Thoracic aorta (tissue), 2 donors: ENCODE measurements around the gene ANKS6. TPM values are rescaled to one million over a fixed set of nuclear protein-coding genes. Genes with fewer than 3 reads are reported as not detected.

Experiments used
- ATAC-seq: fragments of 150-250 bp; one replicate; pipeline ENCODE4 v1.8.0; 2017; ENCODE audit warnings: low read depth; ENCODE audit not compliant: insufficient number of reproducible peaks, low FRiP score
- DNase-seq: peaks from one replicate; pipeline ENCODE4 v3.0.0-alpha.2; 2020; ENCODE audit warnings: low spot score
- H3K27ac ChIP-seq, 2 donors: fragments of 200-600 bp; sonication (generic); 1 replicate in 1 of 2; 2 replicates in 1 of 2; pipeline ENCODE4 v1.5.1; 2016; ENCODE audit warnings: mild to moderate bottlenecking in 2 of 2, moderate library complexity in 2 of 2
- H3K27me3 ChIP-seq: fragments of 200-600 bp; sonication (generic); replicated peaks from 2 replicates; pipeline ENCODE4 v1.6.0; 2016; ENCODE audit warnings: mild to moderate bottlenecking; ENCODE audit not compliant: insufficient read depth
- H3K36me3 ChIP-seq: fragments of 200-600 bp; sonication (generic); one replicate; pipeline ENCODE4 v1.5.1; 2016
- H3K4me1 ChIP-seq, 2 donors: fragments of 200-600 bp; sonication (generic); 1 replicate in 1 of 2; 2 replicates in 1 of 2; pipeline versions ENCODE4 v1.5.1 to v1.6.0; 2016; ENCODE audit warnings: low read depth in 2 of 2, mild to moderate bottlenecking in 1 of 2; ENCODE audit not compliant: control insufficient read depth in 1 of 2
- H3K4me3 ChIP-seq: fragments of 200-600 bp; sonication (generic); 2 replicates; pipeline ENCODE4 v1.5.1; 2016; ENCODE audit warnings: mild to moderate bottlenecking
- H3K9me3 ChIP-seq: fragments of 200-600 bp; sonication (generic); 2 replicates; pipeline ENCODE4 v1.5.1; 2016
- total RNA-seq, 2 donors: library from RNA; depleted of rRNA; stranded (reverse); fragments of >200 nt; gene quantifications; one replicate each; pipeline versions ENCODE4 v1.1.0 to v1.2.3, GENCODE V29; 2016
- TF ChIP-seq, protein P1 (sequence below): fragments of 200-600 bp; sonication (generic); IDR thresholded peaks from one replicate; pipeline ENCODE4 v1.5.1; 2019; ENCODE audit warnings: antibody characterized with exemption

ANKS6 gene
- total RNA-seq, 2 donors from 2014 or later = 35.1 to 45.8 TPM

DNA sequence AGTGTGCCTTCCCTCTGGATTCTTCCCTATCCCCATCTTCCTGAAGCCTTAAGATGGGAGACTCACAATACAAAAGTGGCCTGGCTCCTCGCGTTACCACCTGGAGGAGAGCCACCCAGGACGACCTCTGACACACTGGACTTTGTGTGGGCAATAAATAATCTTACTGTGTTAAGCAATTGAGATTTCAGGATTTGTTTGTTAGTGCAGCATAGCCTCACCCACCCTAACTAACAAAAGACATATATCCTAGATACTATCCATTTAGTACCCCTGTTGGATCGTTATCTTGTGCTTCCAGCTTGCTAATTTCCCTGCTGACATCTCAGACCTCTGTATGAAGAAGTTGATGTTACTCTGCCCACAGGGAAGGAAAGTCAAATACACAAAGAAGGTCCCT lies 95.6 kb downstream of the ANKS6 start:
- Histone ChIP-seq H3K27ac (no peak overlapping the region), H3K9me3 (no peaks in the 10 kb centered on the region), H3K4me1 (no peaks in the 10 kb centered on the region), H3K27me3 (no peaks in the 10 kb centered on the region), H3K4me3 (no peak overlapping the region), H3K36me3 (no peaks in the 10 kb centered on the region)
- TF ChIP-seq, protein P1, sequence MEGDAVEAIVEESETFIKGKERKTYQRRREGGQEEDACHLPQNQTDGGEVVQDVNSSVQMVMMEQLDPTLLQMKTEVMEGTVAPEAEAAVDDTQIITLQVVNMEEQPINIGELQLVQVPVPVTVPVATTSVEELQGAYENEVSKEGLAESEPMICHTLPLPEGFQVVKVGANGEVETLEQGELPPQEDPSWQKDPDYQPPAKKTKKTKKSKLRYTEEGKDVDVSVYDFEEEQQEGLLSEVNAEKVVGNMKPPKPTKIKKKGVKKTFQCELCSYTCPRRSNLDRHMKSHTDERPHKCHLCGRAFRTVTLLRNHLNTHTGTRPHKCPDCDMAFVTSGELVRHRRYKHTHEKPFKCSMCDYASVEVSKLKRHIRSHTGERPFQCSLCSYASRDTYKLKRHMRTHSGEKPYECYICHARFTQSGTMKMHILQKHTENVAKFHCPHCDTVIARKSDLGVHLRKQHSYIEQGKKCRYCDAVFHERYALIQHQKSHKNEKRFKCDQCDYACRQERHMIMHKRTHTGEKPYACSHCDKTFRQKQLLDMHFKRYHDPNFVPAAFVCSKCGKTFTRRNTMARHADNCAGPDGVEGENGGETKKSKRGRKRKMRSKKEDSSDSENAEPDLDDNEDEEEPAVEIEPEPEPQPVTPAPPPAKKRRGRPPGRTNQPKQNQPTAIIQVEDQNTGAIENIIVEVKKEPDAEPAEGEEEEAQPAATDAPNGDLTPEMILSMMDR = no peak
- ATAC-seq = no peak
- no peak for DNase-seq

DNA sequence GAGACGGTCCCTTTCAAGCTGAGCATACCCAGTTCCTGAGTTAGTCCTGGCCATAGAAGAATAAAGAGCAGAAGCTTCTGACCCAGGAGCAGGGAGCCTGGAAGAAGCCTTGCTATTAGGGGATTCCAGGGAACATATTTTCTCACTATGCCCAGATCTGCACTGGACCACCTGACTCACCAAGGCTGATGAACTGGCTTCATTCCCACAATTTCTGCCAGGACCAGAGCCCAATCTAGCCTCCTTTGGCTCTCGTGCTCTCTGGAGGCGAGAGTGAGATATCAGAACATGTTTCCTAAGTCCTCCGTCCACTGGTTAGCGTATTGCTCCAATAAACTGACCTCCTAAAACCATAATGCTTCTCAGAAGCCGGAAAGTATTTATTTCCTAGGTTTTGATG lies 97.5 kb downstream of the ANKS6 start:
- Histone ChIP-seq H3K9me3 (no peaks in the 10 kb centered on the region), H3K27ac (no peak overlapping the region), H3K27me3 (no peaks in the 10 kb centered on the region), H3K4me3 (no peak overlapping the region), H3K36me3 (no peaks in the 10 kb centered on the region), H3K4me1 (no peaks in the 10 kb centered on the region)
- no peak for ATAC-seq
- TF ChIP-seq, protein P1 = no peak
- DNase-seq = no peak

DNA sequence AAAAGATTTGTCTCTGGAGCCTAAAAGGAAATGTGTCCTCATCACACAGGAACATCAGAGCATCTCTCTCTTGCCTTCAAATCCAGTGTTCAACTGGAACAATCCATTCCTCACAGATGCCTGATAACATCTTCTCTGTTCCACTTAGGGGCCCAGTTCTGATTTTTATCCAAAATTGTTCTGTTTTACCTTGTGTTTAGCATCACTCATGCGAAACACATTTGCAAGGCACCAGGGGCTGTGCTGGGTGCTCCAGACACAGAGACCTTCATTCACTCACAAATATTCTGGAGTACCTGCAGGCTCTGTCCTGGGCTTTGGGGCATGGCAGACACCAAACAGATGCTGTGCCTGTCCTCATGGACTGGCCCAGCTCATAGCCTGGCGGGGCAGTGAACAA lies 101.4 kb downstream of the ANKS6 start:
- TF ChIP-seq, protein P1 = no peak
- Histone ChIP-seq H3K4me1 (no peaks in the 10 kb centered on the region), H3K27ac (no peak overlapping the region), H3K4me3 (no peak overlapping the region), H3K27me3 (no peaks in the 10 kb centered on the region), H3K9me3 (no peaks in the 10 kb centered on the region), H3K36me3 (no peaks in the 10 kb centered on the region)
- DNase-seq (no peak), ATAC-seq (no peak)

DNA sequence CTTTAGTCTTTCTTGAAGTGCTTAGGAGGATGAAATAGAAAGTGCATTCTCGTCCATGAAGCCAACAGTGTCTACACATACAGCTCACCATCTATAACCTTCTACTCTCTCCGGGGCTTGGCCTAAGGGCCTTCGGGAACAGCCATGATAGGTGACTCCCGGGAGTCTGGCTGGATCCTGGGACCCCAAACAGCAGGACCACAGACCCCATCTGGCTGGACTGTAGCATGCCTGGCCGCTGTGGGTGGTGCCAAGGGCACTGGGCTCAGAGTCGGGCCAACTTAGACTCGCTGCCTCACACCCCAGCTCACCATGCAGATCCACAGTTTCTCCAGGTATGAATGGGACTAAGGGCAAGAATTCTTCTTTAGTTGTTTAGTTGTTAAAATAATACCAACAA lies 104.0 kb downstream of the ANKS6 start:
- Histone ChIP-seq H3K27ac (no peak overlapping the region), H3K4me1 (no peaks in the 10 kb centered on the region), H3K9me3 (no peaks in the 10 kb centered on the region), H3K27me3 (no peaks in the 10 kb centered on the region), H3K4me3 (no peak overlapping the region), H3K36me3 (no peaks in the 10 kb centered on the region)
- TF ChIP-seq, protein P1 = no peak
- ATAC-seq = no peak
- no peak for DNase-seq

DNA sequence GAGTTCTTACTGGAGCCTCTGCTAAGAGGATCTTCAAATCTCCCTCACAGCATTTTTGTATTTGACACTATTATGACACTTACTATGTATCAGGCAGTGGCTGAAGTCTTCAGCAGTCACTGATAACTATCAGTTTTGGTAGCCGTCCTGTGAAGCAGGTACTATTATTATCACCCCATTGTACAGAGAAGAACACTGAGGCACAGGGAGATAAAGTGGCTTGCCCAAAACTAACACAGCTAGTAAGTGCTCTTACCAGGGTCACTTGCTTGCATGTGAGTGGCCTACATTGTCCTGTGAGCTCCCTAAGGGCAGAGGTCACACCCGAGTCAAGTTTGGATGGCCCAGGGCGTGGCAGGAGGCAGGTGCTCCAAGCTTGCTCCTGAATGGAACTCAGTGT lies 104.5 kb downstream of the ANKS6 start:
- no peak for ATAC-seq
- Histone ChIP-seq H3K27ac (no peak overlapping the region), H3K4me1 (no peaks in the 10 kb centered on the region), H3K27me3 (no peaks in the 10 kb centered on the region), H3K9me3 (no peaks in the 10 kb centered on the region), H3K4me3 (no peak overlapping the region), H3K36me3 (no peaks in the 10 kb centered on the region)
- DNase-seq = no peak
- TF ChIP-seq, protein P1 = no peak
